ENCODE data around the gene PRSS27. TPM values are rescaled to one million over a fixed set of nuclear protein-coding genes. Genes with fewer than 3 reads are reported as not detected.

The PRSS27 gene
- 1 to 10 TPM in 1 of 2 experiments, under 1 TPM in 1; 0.70 to 1.0 TPM for total RNA-seq

DNA sequence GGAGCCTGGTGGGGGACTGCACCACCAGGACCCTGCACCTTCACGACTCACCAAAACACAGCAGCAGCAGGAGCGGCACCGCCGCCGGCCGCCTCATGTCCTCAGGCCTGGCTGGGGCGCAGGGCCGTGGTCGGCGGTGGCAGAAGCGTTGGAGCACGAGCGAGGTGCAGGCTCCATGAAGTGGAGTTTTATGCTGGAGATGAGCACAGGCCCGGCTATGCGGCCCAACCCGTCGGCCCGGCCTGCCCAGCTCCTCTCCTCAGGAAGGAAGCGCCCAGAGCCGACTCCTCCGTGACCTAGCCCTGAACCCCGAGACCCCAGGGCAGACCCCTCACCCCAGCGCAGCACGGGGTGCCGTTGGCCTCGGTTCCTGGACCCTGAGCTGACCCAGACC, at the start of gene PRSS27:
PRSS27 (minus strand) TSS at position 161 of the 394 bp plus-strand sequence; CDS start at position 97, 64 bp downstream.
- Mint-ChIP-seq H3K27me3 (ENCODE audit: low read depth) (peaks cover 7% of the 10 kb centered on the region), H3K36me3 (ENCODE audit: low read depth) (no peaks in the 10 kb centered on the region), H3K4me3 (peak within 1 kb of the TSS; percentile 77), H3K27ac (peak within 1 kb of the TSS; percentile 83), H3K4me1 (ENCODE audit: low read depth) (peaks cover 29% of the 10 kb centered on the region), H3K9me3 (ENCODE audit: insufficient read depth) (no peaks in the 10 kb centered on the region)
- DNase-seq (no peak), ATAC-seq (no peak)
- POLR2A ChIA-PET = no interaction called here
- CTCF ChIA-PET = no interaction called here

GRCh38 chr16:2769675-2770056, 49.6 kb upstream of the PRSS27 start:
- ChIA-PET CTCF (no interaction called here), POLR2A (interaction anchor here (1.0 kb wide), 1 partner anchor 250 kb away, joined by 4 read pairs; the partner anchor contains the start of gene AMDHD2)
- no peaks in the 10 kb centered on the region for H3K9me3 Mint-ChIP-seq (ENCODE audit: insufficient read depth)
- peaks cover 6% of the 10 kb centered on the region for H3K4me1 Mint-ChIP-seq (ENCODE audit: low read depth)
- no peak overlapping the region for H3K4me3 Mint-ChIP-seq
- H3K27ac Mint-ChIP-seq = no peak overlapping the region
- H3K36me3 Mint-ChIP-seq (ENCODE audit: low read depth) = peaks cover 79% of the 10 kb centered on the region
- no peaks in the 10 kb centered on the region for H3K27me3 Mint-ChIP-seq (ENCODE audit: low read depth)
- no peak for ATAC-seq
- no peak for DNase-seq

GRCh38 chr16:2769100-2769529, 49.1 kb upstream of the PRSS27 start:
- H3K9me3 Mint-ChIP-seq (ENCODE audit: insufficient read depth) = no peaks in the 10 kb centered on the region
- H3K4me1 Mint-ChIP-seq (ENCODE audit: low read depth) = peaks cover 3% of the 10 kb centered on the region
- no peak overlapping the region for H3K4me3 Mint-ChIP-seq
- CTCF ChIA-PET = no interaction called here
- POLR2A ChIA-PET = interaction anchor here (1.0 kb wide), 1 partner anchor 249 kb away, joined by 4 read pairs; the partner anchor contains the start of gene AMDHD2
- DNase-seq (no peak), ATAC-seq (no peak)
- peak overlapping the region; percentile 30 for H3K27ac Mint-ChIP-seq
- peaks cover 84% of the 10 kb centered on the region for H3K36me3 Mint-ChIP-seq (ENCODE audit: low read depth)
- no peaks in the 10 kb centered on the region for H3K27me3 Mint-ChIP-seq (ENCODE audit: low read depth)

GRCh38 chr16:2768403-2769089, 48.5 kb upstream of the PRSS27 start:
- peaks cover under 1% of the 10 kb centered on the region for H3K4me1 Mint-ChIP-seq (ENCODE audit: low read depth)
- POLR2A ChIA-PET = interaction anchor here (1.0 to 1.6 kb wide), 2 partner anchors 14 to 248 kb away, joined by 4 read pairs; partner anchors contain the start of gene AMDHD2
- H3K27ac Mint-ChIP-seq = no peak overlapping the region
- no peak overlapping the region for H3K4me3 Mint-ChIP-seq
- CTCF ChIA-PET = no interaction called here
- DNase-seq (no peak), ATAC-seq (no peak)
- no peaks in the 10 kb centered on the region for H3K9me3 Mint-ChIP-seq (ENCODE audit: insufficient read depth)
- H3K36me3 Mint-ChIP-seq (ENCODE audit: low read depth) = peaks cover 87% of the 10 kb centered on the region
- H3K27me3 Mint-ChIP-seq (ENCODE audit: low read depth) = no peaks in the 10 kb centered on the region

- Mint-ChIP-seq H3K36me3 (ENCODE audit: low read depth) (peaks cover 87% of the 10 kb centered on the region), H3K27me3 (ENCODE audit: low read depth) (no peaks in the 10 kb centered on the region), H3K4me3 (no peak overlapping the region), H3K27ac (no peak overlapping the region), H3K9me3 (ENCODE audit: insufficient read depth) (no peaks in the 10 kb centered on the region), H3K4me1 (ENCODE audit: low read depth) (no peaks in the 10 kb centered on the region)
- CTCF ChIA-PET = no interaction called here
- POLR2A ChIA-PET = interaction anchor here (1.0 to 1.6 kb wide), 2 partner anchors 9 to 14 kb away, joined by 3 to 4 read pairs; no protein-coding TSS in a partner anchor
- DNase-seq = no peak
- ATAC-seq = no peak
Observed at GRCh38 chr16:2767891-2768290, 47.9 kb upstream of the PRSS27 start.

- DNase-seq (no peak), ATAC-seq (no peak)
- ChIA-PET POLR2A (interaction anchor here (0.8 to 1.6 kb wide), 4 partner anchors 8 to 13 kb away, joined by 3 to 4 read pairs (median 4); partner anchors contain the start of gene ELOB), CTCF (interaction anchor here (1.2 kb wide), 2 partner anchors 10 to 17 kb away, joined by 3 read pairs; no protein-coding TSS in a partner anchor)
- no peaks in the 10 kb centered on the region for H3K4me1 Mint-ChIP-seq (ENCODE audit: low read depth)
- no peaks in the 10 kb centered on the region for H3K27me3 Mint-ChIP-seq (ENCODE audit: low read depth)
- H3K27ac Mint-ChIP-seq = no peak overlapping the region
- H3K4me3 Mint-ChIP-seq = no peak overlapping the region
- H3K36me3 Mint-ChIP-seq (ENCODE audit: low read depth) = peaks cover 89% of the 10 kb centered on the region
- H3K9me3 Mint-ChIP-seq (ENCODE audit: insufficient read depth) = no peaks in the 10 kb centered on the region
Observed at GRCh38 chr16:2767140-2767731, 47.2 kb upstream of the PRSS27 start.

GRCh38 chr16:2766430-2767139, 46.6 kb upstream of the PRSS27 start:
- Mint-ChIP-seq H3K36me3 (ENCODE audit: low read depth) (peaks cover 91% of the 10 kb centered on the region), H3K9me3 (ENCODE audit: insufficient read depth) (no peaks in the 10 kb centered on the region), H3K4me3 (no peak overlapping the region), H3K27ac (no peak overlapping the region), H3K4me1 (ENCODE audit: low read depth) (no peaks in the 10 kb centered on the region), H3K27me3 (ENCODE audit: low read depth) (no peaks in the 10 kb centered on the region)
- ChIA-PET CTCF (interaction anchor here (1.2 to 1.6 kb wide), 3 partner anchors 9 to 18 kb away, joined by 3 to 4 read pairs (median 3); no protein-coding TSS in a partner anchor), POLR2A (interaction anchor here (0.8 to 1.6 kb wide), 4 partner anchors 8 to 12 kb away, joined by 3 to 4 read pairs (median 4); partner anchors contain the start of gene ELOB)
- DNase-seq (no peak), ATAC-seq (no peak)

DNA sequence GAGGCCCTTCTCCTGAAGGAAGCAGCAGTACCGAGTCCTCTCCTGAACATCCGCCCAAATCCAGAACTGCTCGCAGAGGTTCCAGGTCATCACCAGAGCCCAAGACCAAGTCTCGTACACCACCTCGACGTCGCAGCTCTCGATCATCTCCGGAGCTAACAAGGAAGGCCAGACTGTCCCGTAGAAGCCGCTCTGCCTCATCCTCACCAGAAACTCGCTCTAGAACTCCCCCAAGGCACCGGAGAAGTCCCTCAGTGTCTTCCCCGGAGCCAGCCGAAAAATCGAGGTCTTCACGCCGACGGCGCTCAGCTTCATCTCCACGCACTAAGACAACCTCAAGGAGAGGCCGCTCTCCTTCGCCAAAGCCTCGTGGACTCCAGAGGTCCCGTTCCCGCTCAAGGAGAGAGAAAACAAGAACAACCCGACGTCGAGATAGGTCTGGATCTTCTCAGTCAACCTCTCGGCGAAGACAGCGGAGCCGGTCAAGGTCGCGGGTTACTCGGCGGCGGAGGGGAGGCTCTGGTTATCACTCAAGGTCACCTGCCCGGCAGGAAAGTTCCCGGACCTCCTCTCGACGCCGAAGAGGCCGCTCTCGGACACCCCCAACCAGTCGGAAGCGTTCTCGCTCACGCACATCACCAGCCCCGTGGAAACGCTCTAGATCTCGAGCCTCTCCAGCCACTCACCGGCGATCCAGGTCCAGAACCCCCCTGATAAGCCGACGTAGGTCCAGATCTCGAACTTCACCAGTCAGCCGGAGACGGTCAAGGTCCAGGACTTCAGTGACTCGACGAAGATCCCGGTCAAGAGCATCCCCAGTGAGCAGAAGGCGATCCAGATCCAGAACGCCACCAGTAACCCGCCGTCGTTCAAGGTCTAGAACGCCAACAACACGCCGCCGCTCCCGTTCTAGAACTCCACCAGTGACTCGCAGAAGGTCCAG, 45.7 kb upstream of the PRSS27 start:
- Mint-ChIP-seq H3K27me3 (ENCODE audit: low read depth) (no peaks in the 10 kb centered on the region), H3K4me1 (ENCODE audit: low read depth) (no peaks in the 10 kb centered on the region), H3K27ac (no peak overlapping the region), H3K4me3 (no peak overlapping the region), H3K9me3 (ENCODE audit: insufficient read depth) (no peaks in the 10 kb centered on the region), H3K36me3 (ENCODE audit: low read depth) (peaks cover 93% of the 10 kb centered on the region)
- DNase-seq = no peak
- POLR2A ChIA-PET = no interaction called here
- no peak for ATAC-seq
- CTCF ChIA-PET = interaction anchor here (1.2 to 1.6 kb wide), 2 partner anchors 8 to 9 kb away, joined by 3 to 4 read pairs; no protein-coding TSS in a partner anchor

DNA sequence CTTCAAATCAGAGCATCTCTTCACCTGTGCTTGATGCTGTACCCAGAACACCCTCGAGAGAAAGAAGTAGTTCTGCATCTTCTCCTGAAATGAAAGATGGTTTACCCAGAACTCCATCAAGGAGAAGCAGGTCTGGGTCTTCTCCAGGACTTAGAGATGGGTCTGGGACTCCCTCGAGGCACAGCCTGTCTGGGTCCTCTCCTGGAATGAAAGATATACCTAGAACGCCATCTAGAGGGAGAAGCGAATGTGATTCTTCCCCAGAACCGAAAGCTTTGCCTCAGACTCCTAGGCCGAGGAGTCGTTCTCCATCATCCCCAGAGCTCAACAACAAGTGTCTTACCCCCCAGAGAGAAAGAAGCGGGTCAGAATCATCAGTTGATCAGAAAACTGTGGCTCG, 44.7 kb upstream of the PRSS27 start:
- ATAC-seq (no peak), DNase-seq (no peak)
- ChIA-PET POLR2A (no interaction called here), CTCF (interaction anchor here (1.6 kb wide), 1 partner anchor 8 kb away, joined by 4 read pairs; no protein-coding TSS in a partner anchor)
- Mint-ChIP-seq H3K4me3 (no peak overlapping the region), H3K27ac (no peak overlapping the region), H3K4me1 (ENCODE audit: low read depth) (no peaks in the 10 kb centered on the region), H3K36me3 (ENCODE audit: low read depth) (peaks cover 95% of the 10 kb centered on the region), H3K9me3 (ENCODE audit: insufficient read depth) (no peaks in the 10 kb centered on the region), H3K27me3 (ENCODE audit: low read depth) (no peaks in the 10 kb centered on the region)

DNA sequence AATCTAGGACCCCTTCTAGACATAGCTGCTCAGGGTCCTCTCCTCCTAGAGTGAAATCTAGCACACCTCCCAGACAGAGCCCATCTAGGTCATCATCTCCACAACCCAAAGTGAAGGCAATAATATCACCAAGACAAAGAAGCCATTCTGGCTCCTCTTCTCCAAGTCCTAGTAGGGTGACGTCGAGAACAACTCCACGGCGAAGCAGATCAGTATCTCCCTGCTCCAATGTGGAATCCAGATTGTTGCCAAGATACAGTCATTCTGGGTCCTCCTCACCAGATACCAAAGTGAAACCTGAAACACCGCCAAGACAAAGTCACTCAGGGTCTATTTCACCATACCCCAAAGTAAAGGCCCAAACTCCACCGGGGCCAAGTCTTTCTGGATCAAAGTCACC, 43.1 kb upstream of the PRSS27 start:
- no peaks in the 10 kb centered on the region for H3K9me3 Mint-ChIP-seq (ENCODE audit: insufficient read depth)
- ChIA-PET POLR2A (interaction anchor here (1.5 kb wide), 1 partner anchor 10 kb away, joined by 9 read pairs; the partner anchor contains the start of gene SRRM2), CTCF (no interaction called here)
- ATAC-seq (no peak), DNase-seq (no peak)
- no peak overlapping the region for H3K27ac Mint-ChIP-seq
- H3K4me1 Mint-ChIP-seq (ENCODE audit: low read depth) = peaks cover 5% of the 10 kb centered on the region
- no peaks in the 10 kb centered on the region for H3K27me3 Mint-ChIP-seq (ENCODE audit: low read depth)
- no peak overlapping the region for H3K4me3 Mint-ChIP-seq
- peaks cover 94% of the 10 kb centered on the region for H3K36me3 Mint-ChIP-seq (ENCODE audit: low read depth)

- Mint-ChIP-seq H3K36me3 (ENCODE audit: low read depth) (peaks cover 94% of the 10 kb centered on the region), H3K9me3 (ENCODE audit: insufficient read depth) (no peaks in the 10 kb centered on the region), H3K4me1 (ENCODE audit: low read depth) (peaks cover 8% of the 10 kb centered on the region), H3K4me3 (no peak overlapping the region), H3K27ac (no peak overlapping the region), H3K27me3 (ENCODE audit: low read depth) (no peaks in the 10 kb centered on the region)
- DNase-seq (no peak), ATAC-seq (no peak)
- CTCF ChIA-PET = no interaction called here
- POLR2A ChIA-PET = interaction anchor here (0.6 to 1.5 kb wide), 2 partner anchors 10 to 267 kb away, joined by 3 to 9 read pairs; partner anchors contain the start of gene SRRM2
Observed at GRCh38 chr16:2762711-2763110, 42.7 kb upstream of the PRSS27 start.
